Measurements from ENCODE around the gene PRKCH. TPM values are rescaled to one million over a fixed set of nuclear protein-coding genes. Genes with fewer than 3 reads are reported as not detected.

Gene PRKCH
- polyA plus RNA-seq, 1 donor: 12.7 TPM

DNA sequence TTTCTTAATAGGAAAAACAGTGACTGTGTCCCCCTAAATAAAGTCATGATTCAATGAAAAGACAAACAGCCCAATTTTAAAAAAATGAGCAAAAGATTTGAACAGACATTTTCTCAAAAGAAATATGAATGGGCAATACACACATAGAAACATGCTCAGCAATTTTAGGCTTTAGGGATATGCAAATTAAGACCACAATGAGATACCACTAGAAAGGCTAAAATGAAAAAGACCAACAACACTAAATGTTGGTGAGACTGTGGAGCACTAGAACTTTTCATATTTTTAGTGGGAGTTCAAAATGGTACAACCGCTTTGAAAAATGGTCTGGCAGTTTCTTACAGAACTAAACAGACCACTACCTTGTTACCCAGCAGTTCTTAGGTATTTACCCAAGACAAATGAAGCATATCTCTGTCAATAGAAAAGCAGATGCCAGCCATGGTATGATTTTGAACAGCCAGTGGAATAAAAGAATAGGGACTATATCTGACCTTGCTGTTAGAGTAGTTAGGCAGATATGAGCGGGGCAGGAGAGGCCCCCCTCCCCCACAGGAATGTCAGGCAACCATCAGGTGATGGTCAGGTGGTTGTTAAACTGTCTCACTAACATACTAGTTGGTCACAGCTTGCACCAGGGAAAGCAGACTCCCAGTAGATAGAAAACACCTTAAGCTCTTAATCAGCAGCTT, 108.8 kb downstream of the PRKCH start:
- no peak for DNase-seq

- DNase-seq: no peak
Measured at GRCh38 chr14:61433169-61433568, 111.8 kb downstream of the PRKCH start.

DNA sequence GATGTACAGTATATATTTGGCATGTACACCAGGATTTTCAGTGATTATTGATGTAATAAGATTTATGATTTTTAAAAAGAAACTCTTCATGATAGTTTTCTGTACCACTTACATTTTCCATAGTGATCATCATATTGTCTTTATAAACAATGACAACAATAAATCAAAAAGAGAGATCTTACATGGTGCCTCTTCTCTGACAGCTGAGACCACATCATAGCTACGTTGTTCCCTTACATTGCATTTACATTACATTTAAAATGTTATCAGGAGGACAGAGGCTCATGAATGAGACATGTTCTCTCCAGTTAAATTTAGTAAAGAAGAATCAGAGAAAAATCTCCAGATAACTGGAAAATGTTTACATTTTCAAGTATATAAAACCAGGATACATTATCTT, 112.4 kb downstream of the PRKCH start:
- DNase-seq: no peak

- no peak for DNase-seq
Measured at GRCh38 chr14:61434311-61434710, 112.9 kb downstream of the PRKCH start.

GRCh38 chr14:61435563-61436337, 114.4 kb downstream of the PRKCH start:
- DNase-seq: no peak

DNA sequence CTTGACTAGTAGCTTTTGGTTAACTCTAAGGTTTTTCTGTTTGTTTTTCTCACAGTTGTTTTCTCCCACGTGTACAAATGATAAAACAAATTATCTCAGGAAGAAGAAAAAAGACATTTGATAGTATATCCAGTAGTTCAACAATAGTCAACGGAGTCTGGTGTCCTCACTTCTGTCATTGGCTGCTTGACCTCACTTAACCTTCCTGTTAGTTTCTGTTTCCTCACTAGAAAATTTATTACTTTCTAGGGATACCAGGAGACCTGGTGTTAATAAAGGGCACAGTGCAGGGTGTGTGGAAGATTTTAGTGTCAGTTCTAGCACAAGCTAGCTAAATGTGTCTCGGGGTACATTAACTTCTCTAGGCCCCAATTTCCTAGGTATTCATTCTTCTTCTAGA, 116.0 kb downstream of the PRKCH start:
- DNase-seq: no peak

GRCh38 chr14:61438036-61438435, 116.7 kb downstream of the PRKCH start:
- no peak for DNase-seq

- DNase-seq: no peak
Measured at GRCh38 chr14:61438497-61438859, 117.1 kb downstream of the PRKCH start.

GRCh38 chr14:61438860-61439765, 117.7 kb downstream of the PRKCH start:
- DNase-seq: no peak

DNA sequence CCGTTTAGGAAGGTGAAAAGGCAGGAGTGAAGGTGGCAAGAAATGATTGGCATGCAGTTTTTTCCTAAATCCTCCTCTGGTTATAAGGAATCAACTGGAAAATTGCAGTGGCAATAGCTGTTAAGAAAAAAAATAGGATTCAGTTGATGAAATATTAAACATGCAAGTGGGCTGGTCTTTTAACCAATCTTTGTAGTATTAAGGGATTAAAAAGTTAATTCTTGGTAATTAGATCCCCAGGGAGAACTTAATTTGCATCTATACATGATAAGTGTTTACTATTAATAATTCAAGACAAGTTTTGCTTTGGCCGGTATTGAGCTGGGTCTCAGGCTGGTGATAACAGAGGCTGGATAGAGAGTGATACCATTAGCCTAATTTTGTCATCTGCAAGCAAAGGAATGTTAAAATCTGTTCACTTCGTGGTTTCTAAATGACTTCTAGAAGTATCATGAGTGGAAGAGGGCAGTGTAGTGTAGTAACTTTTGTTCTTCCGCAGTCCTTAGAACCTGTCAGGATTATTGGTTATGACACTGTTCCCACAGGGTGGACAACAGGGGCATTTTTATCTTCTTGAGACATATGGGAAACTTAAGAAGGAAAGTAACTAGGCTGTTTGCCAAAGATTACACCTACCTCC, 118.5 kb downstream of the PRKCH start:
- no peak for DNase-seq

DNA sequence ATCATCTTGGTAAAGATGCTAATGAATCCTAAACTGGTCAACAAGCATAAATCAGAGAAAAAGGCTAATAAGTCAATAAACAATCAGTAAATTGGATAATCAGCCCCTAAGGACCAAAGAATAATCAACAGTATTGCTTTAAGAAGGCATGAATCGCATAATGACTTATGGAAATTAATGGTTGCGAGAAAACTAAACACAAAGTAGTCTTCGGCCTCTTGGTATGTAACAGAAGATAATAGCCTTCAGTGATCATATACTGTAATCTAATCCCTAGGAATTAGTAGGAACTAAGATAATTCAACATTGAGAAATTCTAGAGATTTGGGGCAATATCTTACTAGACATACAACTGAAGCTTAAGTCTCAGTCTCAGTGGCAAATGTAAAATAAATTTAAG, 122.1 kb downstream of the PRKCH start:
- no peak for DNase-seq

DNA sequence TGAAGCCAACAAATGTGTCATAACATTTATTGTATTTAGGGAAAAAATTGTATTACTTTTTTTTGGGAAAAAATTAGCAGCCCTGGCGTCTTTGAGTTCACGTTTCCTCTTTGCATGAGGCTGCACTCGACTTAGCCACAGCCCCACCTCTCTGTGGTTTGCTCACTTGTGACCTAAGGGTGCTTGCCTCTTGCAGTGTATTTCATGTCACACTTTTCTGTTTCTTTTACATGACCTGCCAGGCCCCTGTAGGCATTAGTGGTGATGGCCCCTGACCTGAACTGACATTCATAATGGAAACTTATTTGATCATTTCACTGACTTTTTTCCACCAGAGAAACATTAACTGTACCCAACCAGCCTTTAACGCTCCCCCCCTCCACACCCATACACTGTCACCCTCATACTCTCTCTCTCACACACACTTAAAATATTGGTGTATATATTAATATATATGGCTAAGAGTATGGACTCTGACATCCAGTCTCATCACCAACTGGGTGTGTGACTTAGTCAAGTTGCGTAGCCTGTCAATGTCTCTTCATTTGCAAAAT, 122.9 kb downstream of the PRKCH start:
- DNase-seq: no peak

DNA sequence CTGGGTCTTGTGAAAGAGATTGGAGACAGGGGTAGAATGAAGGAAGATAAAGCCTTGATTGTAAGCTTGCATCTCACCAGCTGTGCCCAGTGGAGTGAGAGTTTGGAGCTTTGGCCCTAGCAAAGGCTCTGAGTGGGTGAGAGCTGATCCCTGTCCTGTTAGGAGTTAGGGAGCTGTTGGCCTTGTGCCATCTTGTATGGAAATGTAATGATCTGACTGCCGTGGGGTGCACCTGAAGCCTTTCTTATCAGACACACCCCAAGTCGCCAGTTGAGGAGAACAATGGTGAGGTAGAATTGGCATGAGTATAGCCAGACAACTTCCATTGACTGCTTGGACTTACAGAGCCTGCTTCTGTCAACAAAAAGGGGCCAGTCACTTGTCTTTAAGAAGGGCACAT, 130.1 kb downstream of the PRKCH start:
- DNase-seq: no peak

DNA sequence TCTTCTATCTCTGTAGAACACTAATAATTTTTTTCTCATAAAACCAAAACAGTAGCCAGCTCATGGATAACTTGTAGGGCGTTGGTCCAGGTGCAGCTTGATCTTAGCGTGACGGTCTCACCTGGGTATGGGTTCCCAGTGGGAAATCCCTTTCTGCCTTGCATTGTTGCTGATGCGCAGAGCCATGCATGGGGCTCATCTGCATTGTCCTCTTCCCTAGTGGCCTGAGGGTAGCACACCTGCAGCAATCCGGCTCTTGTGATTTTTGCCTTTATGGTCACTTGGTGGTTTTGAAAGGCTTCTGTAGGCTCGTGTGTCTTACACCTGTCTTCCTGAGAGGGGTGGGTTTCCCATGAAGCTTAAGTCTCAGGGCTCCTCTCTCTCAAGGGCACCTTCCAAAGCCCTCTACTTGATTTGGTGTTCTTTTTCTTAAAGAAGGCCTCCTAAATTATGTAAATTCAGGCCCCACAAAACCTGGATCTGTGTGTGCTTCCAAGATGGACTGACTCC, 130.6 kb downstream of the PRKCH start:
- no peak for DNase-seq

DNA sequence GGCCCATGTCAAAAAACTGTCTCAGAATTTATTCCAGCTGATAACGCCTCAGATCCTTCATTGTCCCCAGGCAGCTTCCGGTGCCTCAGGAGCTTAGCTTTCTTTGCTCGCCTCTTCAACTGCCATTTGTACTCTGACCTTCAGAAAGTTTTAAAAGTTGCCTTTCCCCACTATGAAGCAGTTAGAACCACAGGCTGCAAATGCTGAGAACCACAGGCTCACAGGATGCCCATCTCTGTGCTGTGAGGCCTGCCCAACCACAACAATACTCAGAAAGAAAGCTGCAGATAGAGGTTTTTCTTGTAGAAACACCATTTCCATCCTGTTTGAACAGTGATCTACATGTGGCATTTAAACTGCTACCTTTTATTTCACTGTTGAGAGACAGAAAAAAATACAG, 131.1 kb downstream of the PRKCH start:
- no peak for DNase-seq

DNA sequence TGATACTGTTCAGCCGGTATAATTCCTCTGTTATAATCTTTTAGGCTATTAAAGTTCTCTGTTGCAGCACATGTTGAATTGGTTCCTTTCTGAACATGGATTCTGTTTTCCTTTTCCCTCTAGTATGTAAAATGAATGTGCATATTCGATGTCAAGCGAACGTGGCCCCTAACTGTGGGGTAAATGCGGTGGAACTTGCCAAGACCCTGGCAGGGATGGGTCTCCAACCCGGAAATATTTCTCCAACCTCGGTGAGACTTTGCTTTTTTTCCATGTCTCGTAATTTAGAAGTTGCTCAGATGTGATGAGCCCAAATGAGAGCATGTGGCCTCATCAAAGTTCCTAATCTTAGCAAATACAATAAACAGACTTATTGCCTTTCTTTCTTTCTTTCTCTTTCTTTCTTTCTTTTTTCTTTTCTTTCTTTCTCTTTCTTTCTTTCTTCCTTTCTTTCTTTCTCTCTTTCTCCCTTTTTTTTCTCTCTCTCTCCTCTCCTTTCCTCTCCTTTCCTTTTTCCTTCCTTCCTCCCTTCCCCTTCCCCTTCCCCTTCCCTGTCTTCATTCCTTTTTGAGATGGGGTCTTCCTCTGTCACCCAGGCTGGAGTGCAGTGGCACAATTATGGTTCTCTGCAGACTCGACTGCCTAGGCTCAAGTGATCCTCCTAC, 131.9 kb downstream of the PRKCH start:
- no peak for DNase-seq

DNA sequence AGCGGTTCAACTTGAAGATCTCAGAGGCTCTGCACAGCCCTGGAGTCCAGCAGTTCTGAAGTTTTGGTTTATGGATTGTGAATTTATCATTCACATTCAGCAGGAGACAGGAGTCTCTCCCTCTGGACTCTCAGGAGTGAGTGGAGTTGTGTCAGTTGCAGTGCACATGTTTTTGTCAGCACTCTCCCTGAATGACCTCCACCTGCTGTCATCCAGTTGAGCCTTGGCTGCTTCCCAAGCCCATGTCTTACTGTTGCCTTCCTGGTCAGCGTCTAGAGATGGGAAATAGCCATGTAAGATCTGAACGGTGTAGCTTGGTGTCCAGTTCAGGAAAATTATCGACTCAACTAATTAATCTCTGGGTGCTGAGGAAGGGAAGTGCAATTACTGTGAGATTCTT, 133.2 kb downstream of the PRKCH start:
- no peak for DNase-seq

- no peak for DNase-seq
Measured at GRCh38 chr14:61455351-61455750, 134.0 kb downstream of the PRKCH start.

- DNase-seq: peak; percentile 67
Measured at GRCh38 chr14:61456720-61457119, 135.3 kb downstream of the PRKCH start.

GRCh38 chr14:61458766-61459165, 137.4 kb downstream of the PRKCH start:
- DNase-seq: no peak

DNA sequence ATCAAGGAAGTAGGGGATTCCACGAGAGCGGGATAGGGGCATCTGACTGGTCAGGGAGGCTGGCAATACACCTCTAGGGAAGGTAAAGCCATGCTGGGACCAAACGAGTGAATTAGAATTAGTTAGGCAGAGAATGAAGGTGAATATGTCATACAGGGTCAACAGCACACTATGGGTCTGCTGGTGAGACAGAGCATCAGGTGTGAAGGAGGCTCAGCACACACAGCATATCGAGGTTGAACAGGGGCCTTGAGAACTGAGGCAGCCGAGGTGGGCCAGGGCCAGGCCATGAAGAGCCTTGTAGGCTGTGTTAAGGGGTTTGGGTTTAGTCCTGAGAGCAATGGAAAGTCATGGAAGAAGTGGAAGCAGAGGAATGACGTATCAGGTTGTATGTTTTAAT, 137.8 kb downstream of the PRKCH start:
- DNase-seq: no peak

- no peak for DNase-seq
Measured at GRCh38 chr14:61460063-61460462, 138.7 kb downstream of the PRKCH start.

Data from hindlimb muscle (tissue), 1 donor.